22Rv1 (cell line): ENCODE measurements around the gene SLC35G6.
"Not testable (repeated sequence)": the region's sequence is repeated elsewhere in the genome, so short reads cannot be mapped to it uniquely, and the experiment has no call there.

Experiments used
- CTCF ChIP-seq: fragments of 450-650 bp; IDR thresholded peaks from 2 replicates; pipeline ENCODE4 v1.5.1; 2017; ENCODE audit warnings: mild to moderate bottlenecking
- ZFX ChIP-seq: fragments of 450-650 bp; IDR thresholded peaks from 2 replicates; pipeline ENCODE4 v1.6.1; 2017; ENCODE audit warnings: antibody characterized with exemption, borderline replicate concordance

- TF ChIP-seq CTCF, ZFX: not testable (repeated sequence)
Measured at GRCh38 chr17:7481842-7482741, 846 bp downstream of the SLC35G6 start.
